ENCODE measurements around the gene TMC7. TPM values are rescaled to one million over a fixed set of nuclear protein-coding genes. Genes with fewer than 3 reads are reported as not detected.
A peak's percentile ranks its signal among the peaks of the same experiment; 100 is the strongest.

TMC7 gene
- total and polyA plus RNA-seq, 2 of the 13 experiments (the other 11 are each of a cell fraction or from before 2014, with no cell fraction given): 1.2 to 5.1 TPM

DNA sequence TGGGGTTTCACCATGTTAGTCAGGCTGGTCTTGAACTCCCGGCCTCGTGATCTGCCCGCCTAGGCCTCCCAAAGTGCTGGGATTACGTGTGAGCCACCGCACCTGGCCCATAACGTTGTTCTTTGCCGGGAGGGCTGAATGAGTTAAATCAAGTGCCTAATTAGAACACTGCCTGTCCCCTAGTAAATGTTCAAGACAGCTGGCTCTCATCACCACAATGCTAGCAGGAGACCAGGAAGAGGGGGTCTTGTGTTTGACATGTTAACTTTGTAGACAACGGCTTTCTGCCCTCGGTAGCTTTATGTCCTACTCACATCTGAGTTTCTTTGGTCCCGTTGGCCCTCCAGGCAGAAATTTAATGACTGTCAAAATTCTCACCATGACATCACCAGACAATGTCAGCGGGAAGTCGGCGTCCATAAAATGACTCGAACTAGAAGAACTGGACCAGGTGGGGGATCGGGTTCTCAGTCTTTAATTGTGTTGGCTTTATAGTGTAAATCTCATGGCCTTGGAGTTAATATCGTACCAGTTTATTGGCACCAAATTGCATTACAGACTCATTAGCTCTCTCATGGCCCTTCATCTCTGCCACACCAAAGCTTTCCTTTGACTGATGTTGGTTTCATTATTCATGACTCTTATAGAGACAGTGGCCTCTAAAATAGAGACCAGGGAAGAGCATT lies 118.6 kb downstream of the TMC7 start:
- 40% methylated on average over 16 of the region's 16 CpGs for WGBS (ENCODE audit: low lambda C conversion rate)
- no peak overlapping the region for H3K4me3 ChIP-seq (replicated peaks in 1 of 3; ENCODE audit: insufficient read depth in 1 of 3, low read depth in 2 of 3, low read length in 3 of 3)
- ChIA-PET POLR2A (no interaction called here), CTCF (ENCODE audit: low intra/inter-chr PET ratio, low total read pairs) (no interaction called here)
- no peak for ATAC-seq
- no peak overlapping the region for H3K27ac ChIP-seq (ENCODE audit: extremely low read length, insufficient read depth, low read length)
- no peak overlapping the region for H3K4me2 ChIP-seq (ENCODE audit: low read depth, low read length)
- no peak overlapping the region for H2AFZ ChIP-seq (ENCODE audit: low read length)
- H3K27me3 ChIP-seq (ENCODE audit: control insufficient read depth in 1 of 2, insufficient read depth in 2 of 2, low read length in 2 of 2): peaks cover 2 to 16% of the 10 kb centered on the region in 2 experiments; a peak in 4 of 5 replicates
- intact Hi-C loops (cut with micrococcal nuclease; ENCODE audit: unreplicated experiment) (loop anchor here (10.0 kb wide), 1 partner anchor 1322 kb away; no protein-coding TSS in a partner anchor), in situ Hi-C loops (cut with HindIII; ENCODE audit: extremely low pct_ligation_motif_present, low pct_unique_long_range_greater_than_20kb) (no loop called here)
- H3K9me3 ChIP-seq (ENCODE audit: low read length): no peaks in the 10 kb centered on the region
- H3K9ac ChIP-seq (ENCODE audit: insufficient read depth, low read depth, low read length): no peak overlapping the region
- no peaks in the 10 kb centered on the region for H3K36me3 ChIP-seq (replicated peaks in 1 of 2; ENCODE audit: control insufficient read depth in 1 of 2, insufficient read depth in 2 of 2, low read length in 2 of 2)
- BruUV-seq (replicated peaks): no TSS peak
- H3K4me1 ChIP-seq (ENCODE audit: insufficient read depth, low read length): peaks cover 29% of the 10 kb centered on the region
- no peaks in the 10 kb centered on the region for H4K20me1 ChIP-seq (ENCODE audit: insufficient read depth, low read length)
- no peak for FAIRE-seq
- DNase-seq (ENCODE audit: low spot score): no peak
- H3K79me2 ChIP-seq (ENCODE audit: insufficient read depth, low read length): no peaks in the 10 kb centered on the region
- TF ChIP-seq SMC3 (IDR thresholded peaks at IDR 0.05; ENCODE audit: low read length): no peak
- no peak for TF ChIP-seq ZNF766 (CRISPR knock-in tag; IDR thresholded peaks at IDR 0.05; ENCODE audit: borderline replicate concordance)
- TF ChIP-seq GFI1 (CRISPR knock-in tag; IDR thresholded peaks at IDR 0.05; ENCODE audit: borderline replicate concordance): no peak
- TF ChIP-seq ATF7 (IDR thresholded peaks at IDR 0.05): peak; percentile 40; the same call in 1 of the 2 replicates
- TF ChIP-seq ATF7 (CRISPR knock-in tag; IDR thresholded peaks at IDR 0.05): no peak
- TF ChIP-seq RXRA (CRISPR knock-in tag; IDR thresholded peaks at IDR 0.05): no peak
- TF ChIP-seq IRF2 (CRISPR knock-in tag; IDR thresholded peaks at IDR 0.05): no peak
- no peak for TF ChIP-seq PTBP1 (IDR thresholded peaks at IDR 0.05; ENCODE audit: low read depth, low read length, poor library complexity, severe bottlenecking)
- TF ChIP-seq HNRNPLL (IDR thresholded peaks at IDR 0.05; ENCODE audit: low read depth, low read length, poor library complexity, severe bottlenecking): no peak
- TF ChIP-seq ZKSCAN8 (CRISPR knock-in tag; IDR thresholded peaks at IDR 0.05; ENCODE audit: borderline replicate concordance): no peak
- peak; percentile 71 for TF ChIP-seq CREB1 (IDR thresholded peaks at IDR 0.05)
- TF ChIP-seq CREB1 (CRISPR knock-in tag; IDR thresholded peaks at IDR 0.05): no peak
- no peak for TF ChIP-seq ZNF777 (CRISPR knock-in tag; IDR thresholded peaks at IDR 0.05)
- no peak for TF ChIP-seq ZMYM4 (CRISPR knock-in tag; IDR thresholded peaks at IDR 0.05)
- TF ChIP-seq XRCC5 (optimal IDR thresholded peaks at IDR 0.05; ENCODE audit: low read length): no peak
